CD4-positive, alpha-beta T cell treated with Interleukin-4 for 1 hour (primary cell): ENCODE measurements around the gene NPEPL1.

Experiments
- DNase-seq, 2 donors: peaks; one replicate each; pipeline ENCODE4 v3.0.0-alpha.2; 2020 to 2022

NPEPL1 gene

GRCh38 chr20:58702161-58702510 is 9.5 kb downstream of the NPEPL1 start:
- DNase-seq = no peak

- DNase-seq = peak; percentile 6 to 12
These were observed 10.5 kb downstream of the NPEPL1 start for GRCh38 chr20:58702859-58703648.

- DNase-seq = no peak
These were observed 11.3 kb downstream of the NPEPL1 start for GRCh38 chr20:58703765-58704371.

GRCh38 chr20:58705208-58705926 is 12.8 kb downstream of the NPEPL1 start:
- DNase-seq = peak in 1 of 2 donors; percentile 5

- DNase-seq = no peak
These were observed 13.7 kb downstream of the NPEPL1 start for GRCh38 chr20:58706150-58706892.

GRCh38 chr20:58706975-58707681 is 14.5 kb downstream of the NPEPL1 start:
- no peak for DNase-seq

GRCh38 chr20:58707770-58708169 is 15.2 kb downstream of the NPEPL1 start:
- no peak for DNase-seq

- DNase-seq = no peak
These were observed 15.8 kb downstream of the NPEPL1 start for GRCh38 chr20:58708246-58708931.

- DNase-seq = no peak
These were observed 16.6 kb downstream of the NPEPL1 start for GRCh38 chr20:58709013-58709702.

GRCh38 chr20:58709703-58710039 is 17.1 kb downstream of the NPEPL1 start:
- DNase-seq = no peak

- DNase-seq = peak in 1 of 2 donors; percentile 6
These were observed 18.1 kb downstream of the NPEPL1 start for GRCh38 chr20:58710481-58711265.

GRCh38 chr20:58711266-58712051 is 18.9 kb downstream of the NPEPL1 start:
- DNase-seq = peak in 1 of 2 donors; percentile 11

GRCh38 chr20:58712151-58712791 is 19.7 kb downstream of the NPEPL1 start:
- DNase-seq = peak in 1 of 2 donors; percentile 3

- peak in 1 of 2 donors; percentile 7 for DNase-seq
These were observed 20.5 kb downstream of the NPEPL1 start for GRCh38 chr20:58712806-58713731.

- peak in 1 of 2 donors; percentile 6 for DNase-seq
These were observed 21.3 kb downstream of the NPEPL1 start for GRCh38 chr20:58713801-58714339.

- peak in 1 of 2 donors; percentile 3 for DNase-seq
These were observed 21.8 kb downstream of the NPEPL1 start for GRCh38 chr20:58714340-58714922.

GRCh38 chr20:58714923-58715351 is 22.3 kb downstream of the NPEPL1 start:
- DNase-seq = peak in 1 of 2 donors; percentile 9
